CD4-positive, alpha-beta T cell treated with Interleukin-17A for 1 hour (primary cell): ENCODE results near the gene CLCF1.
"Not testable (repeated sequence)": the region's sequence is repeated elsewhere in the genome, so short reads cannot be mapped to it uniquely, and the experiment has no call there.

ENCODE experiments used
- DNase-seq: peaks from one replicate; pipeline ENCODE4 v3.0.0-alpha.2; 2020

CLCF1 gene

DNA sequence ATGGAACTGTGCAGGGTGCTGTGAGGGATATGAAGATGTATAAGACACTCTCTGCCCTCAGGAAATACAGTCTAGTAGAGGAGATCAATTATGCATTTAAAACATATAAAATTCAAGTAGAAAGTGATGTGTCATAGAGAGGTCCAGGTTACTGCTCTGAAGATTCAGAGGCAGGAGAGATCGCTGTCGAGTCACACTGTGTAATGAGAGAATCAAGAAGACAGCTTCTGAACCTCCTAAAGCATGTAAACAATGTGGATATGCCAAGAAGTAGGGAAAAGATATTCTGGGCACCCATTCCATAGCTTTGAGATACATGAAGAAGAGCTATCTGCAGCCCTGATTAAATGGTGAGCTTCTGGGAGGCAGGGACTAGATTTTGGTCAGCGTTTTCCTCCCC lies 53.4 kb downstream of the CLCF1 start:
- DNase-seq: no peak

DNA sequence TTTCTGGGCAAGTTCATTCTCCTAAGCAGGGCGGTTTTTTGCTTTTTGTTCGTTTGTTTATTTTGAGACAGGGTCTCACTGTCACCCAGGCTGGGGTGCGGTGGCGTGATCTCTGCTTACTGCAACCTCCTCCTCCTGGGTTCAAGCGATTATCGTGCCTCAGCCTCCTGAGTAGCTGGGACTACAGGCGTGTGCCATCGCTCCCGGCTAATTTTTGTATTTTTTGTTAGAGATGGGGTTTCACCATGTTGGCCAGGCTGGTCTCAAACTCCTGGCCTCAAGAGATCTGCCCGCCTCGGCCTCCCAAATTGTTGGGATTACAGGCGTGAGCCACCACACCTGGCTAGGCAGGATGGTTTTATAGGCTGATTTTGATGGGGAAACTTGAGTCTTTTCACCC lies 54.5 kb downstream of the CLCF1 start:
- DNase-seq: not testable (repeated sequence)

DNA sequence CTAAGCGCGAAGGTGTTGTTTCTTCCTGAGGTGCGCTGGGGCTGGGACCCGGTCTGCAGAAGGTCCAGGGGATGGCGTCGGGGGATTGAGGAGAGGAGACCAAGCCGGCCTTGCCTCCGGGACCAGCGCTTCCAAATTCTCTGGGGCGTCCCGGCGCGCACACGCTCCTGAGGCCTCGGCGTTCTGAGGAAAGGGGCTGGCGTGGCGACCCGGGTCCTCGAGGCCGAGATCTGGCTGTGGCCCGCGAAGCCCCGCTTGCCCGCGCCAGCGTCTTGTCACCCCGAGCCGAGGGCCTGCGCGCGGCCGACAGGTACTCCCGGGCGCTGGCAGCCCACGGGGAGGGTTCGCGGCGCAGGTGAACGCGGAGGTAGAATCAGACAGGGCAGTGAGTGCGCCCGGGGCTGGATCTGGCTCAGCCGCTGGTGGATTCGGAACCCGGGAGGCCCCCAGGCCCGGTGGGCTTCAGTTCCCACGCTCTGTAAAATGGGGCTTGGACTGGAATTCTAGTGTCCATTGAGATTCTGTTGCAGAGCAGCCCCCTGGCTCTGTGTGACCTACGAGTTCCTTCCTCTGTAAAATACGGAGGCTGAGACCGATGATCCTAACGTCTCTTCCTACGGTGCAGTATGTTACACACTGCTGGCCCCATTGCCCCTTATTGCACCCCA lies 55.4 kb downstream of the CLCF1 start:
- no peak for DNase-seq

DNA sequence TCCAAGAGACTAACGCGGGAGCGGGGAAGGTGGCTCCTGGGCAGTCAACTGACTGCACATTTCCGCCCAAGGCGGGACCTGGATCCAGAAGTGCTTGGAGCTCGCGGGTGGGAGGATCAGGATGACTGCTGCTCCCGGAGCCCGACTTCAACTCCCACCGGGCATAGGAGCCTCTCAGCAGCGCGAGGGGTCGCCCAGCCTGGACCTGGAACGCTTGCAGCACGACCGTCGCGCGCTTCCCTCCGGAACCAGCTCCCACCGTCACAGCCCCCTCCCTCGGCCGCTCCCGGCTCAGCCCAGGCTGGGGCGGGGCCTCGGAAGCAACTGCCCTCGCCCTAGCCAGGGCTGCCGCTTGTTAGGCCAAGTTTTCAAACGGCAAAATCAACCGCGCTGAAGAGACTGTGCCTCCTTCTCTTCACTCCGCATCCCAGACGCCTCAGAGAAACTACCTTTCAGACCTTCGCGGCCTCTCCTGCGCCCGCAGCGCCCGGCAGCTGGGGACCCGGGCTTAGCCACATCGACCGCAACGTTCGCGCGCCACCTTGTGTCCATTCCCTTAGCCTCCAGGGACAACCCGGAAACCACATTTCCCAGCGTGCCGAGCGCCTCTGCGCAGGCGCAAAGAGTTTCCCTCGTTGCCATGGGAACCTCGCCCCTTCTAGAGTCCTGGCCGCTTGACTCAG lies 56.1 kb downstream of the CLCF1 start:
- peak; percentile 98 for DNase-seq

DNA sequence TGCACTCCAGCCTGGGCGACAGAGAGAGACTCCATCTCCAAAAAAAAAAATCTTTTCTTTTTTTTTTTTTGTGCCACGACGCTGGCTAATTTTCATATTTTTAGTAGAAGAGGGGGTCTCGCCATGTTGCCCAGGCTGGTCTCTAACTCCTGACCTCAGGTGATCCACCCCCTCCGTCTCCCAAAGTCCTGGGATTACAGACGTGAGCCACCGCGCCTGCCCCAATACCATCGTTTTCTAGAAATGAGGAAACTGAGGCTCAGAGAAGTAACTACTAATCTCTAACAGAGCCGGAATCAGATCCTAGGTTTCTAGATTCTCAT lies 56.6 kb downstream of the CLCF1 start:
- DNase-seq: no peak

DNA sequence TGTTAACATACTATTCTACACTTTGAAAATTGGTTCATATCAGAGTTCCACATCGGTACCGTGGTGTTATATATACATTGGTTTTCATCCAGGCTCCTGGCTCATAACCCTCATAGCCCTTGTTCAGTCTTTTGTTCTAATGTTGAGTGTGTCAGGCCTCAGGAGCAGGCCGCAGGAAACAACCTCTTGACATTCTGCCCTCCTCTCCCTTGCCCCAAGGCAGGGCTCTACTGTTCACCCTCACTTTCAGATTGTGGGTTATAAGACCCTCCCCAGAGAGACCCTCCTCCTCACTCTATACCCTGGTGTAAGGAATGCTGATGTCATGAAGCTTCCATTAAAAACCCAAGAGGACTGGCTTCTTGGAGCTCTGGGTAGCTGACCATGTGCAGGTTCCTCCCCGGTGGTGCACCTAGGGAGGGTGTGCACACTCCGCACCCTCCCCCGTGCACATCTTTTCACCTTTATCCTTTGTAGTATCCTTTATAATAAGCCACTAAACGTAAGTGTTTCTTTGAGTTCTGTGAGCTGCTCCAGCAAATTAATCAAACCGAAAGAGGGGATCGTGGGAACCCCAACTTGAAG lies 58.0 kb downstream of the CLCF1 start:
- no peak for DNase-seq

DNA sequence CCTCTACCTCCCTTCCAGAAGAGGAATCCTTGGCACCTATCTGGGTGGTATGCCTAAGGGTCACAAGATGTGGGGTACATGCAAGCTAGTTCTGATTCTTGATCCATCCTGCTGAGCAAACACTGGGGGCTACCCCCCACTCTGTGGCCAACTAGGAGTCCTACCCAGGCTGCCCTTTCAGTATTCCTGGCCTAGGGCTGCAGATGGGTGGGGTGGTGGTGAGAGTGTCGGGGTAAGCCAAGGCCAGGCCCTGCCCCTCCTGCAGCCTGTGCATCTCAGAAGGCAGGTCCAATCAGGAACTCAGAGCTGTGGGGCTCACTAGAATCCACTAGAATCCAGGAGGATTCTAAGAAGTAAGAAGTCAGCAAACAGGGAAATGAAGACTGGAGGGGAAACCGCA lies 59.2 kb downstream of the CLCF1 start:
- no peak for DNase-seq
